Spleen (tissue), 13 donors: Measurements from ENCODE around the gene APOB. TPM values are rescaled to one million over a fixed set of nuclear protein-coding genes. Genes with fewer than 3 reads are reported as not detected.
A peak's percentile ranks its signal among the peaks of the same experiment; 100 is the strongest.

Source experiments
- DNase-seq: peaks from one replicate; pipeline ENCODE4 v3.0.0-alpha.2; 2020
- H3K27ac ChIP-seq, 8 donors: fragments of 200-600 bp; sonication (generic) in 7 of 8; 1 replicate in 4 of 8; 2 replicates in 4 of 8; pipeline versions ENCODE4 v1.5.0 to v1.8.0; 2016 to 2021; ENCODE audit warnings: inconsistent platforms in 4 of 8, mild to moderate bottlenecking in 4 of 8, moderate library complexity in 1 of 8
- H3K27me3 ChIP-seq, 7 donors: fragments of 200-600 bp; sonication (generic) in 6 of 7; replicated peaks in 1 of 7; 1 replicate in 4 of 7; 2 replicates in 3 of 7; pipeline versions ENCODE4 v1.5.0 to v1.8.0; 2016 to 2021; ENCODE audit warnings: inconsistent platforms in 3 of 7, mild to moderate bottlenecking in 1 of 7
- H3K36me3 ChIP-seq, 6 donors: fragments of 200-600 bp; sonication (generic) in 5 of 6; 1 replicate in 4 of 6; 2 replicates in 2 of 6; pipeline versions ENCODE4 v1.5.0 to v1.8.0; 2016 to 2021; ENCODE audit warnings: inconsistent platforms in 2 of 6
- H3K4me1 ChIP-seq, 6 donors: fragments of 200-600 bp; sonication (generic) in 5 of 6; 1 replicate in 3 of 6; 2 replicates in 3 of 6; pipeline versions ENCODE4 v1.5.0 to v1.8.0; 2016 to 2021; ENCODE audit warnings: inconsistent platforms in 3 of 6
- H3K4me3 ChIP-seq, 8 donors: fragments of 200-600 bp; sonication (generic) in 7 of 8; 1 replicate in 4 of 8; 2 replicates in 4 of 8; pipeline versions ENCODE4 v1.5.0 to v1.8.0; 2016 to 2021; ENCODE audit warnings: inconsistent platforms in 4 of 8, mild to moderate bottlenecking in 4 of 8, moderate library complexity in 2 of 8
- H3K9me3 ChIP-seq, 8 donors: fragments of 200-600 bp; sonication (generic) in 7 of 8; 1 replicate in 4 of 8; 2 replicates in 4 of 8; pipeline versions ENCODE4 v1.5.0 to v1.8.0; 2016 to 2021; ENCODE audit warnings: inconsistent platforms in 4 of 8
- CTCF ChIP-seq, 11 experiments: fragments of 200-600 bp in 7 of 11; fragments of 450-650 bp in 4 of 11; sonication (generic) in 4 of 11; IDR thresholded peaks in 8 of 11; conservative IDR thresholded peaks in 3 of 11; 1 replicate in 7 of 11; 2 replicates in 4 of 11; pipeline versions ENCODE4 v1.4.0 to v1.8.0; 2016 to 2021; ENCODE audit warnings: antibody characterized with exemption in 11 of 11, inconsistent platforms in 4 of 11, mild to moderate bottlenecking in 1 of 11
- POLR2A ChIP-seq, 3 donors: fragments of 450-650 bp; IDR thresholded peaks; one replicate each; pipeline ENCODE4 v1.5.1; 2017; ENCODE audit warnings: antibody characterized with exemption in 3 of 3, mild to moderate bottlenecking in 1 of 3
- POLR2AphosphoS5 ChIP-seq, 3 donors: sonication (generic); formaldehyde crosslinking; IDR thresholded peaks; one replicate each; pipeline ENCODE4 v1.5.1; 2017; ENCODE audit warnings: antibody characterized with exemption in 3 of 3
- WGBS, 5 donors: extraction: QIAGEN DNeasy Blood & Tissue Kit in 3 of 5; methylation state at CpG; one replicate each; pipeline versions ENCODE4 v1.1.5 to v1.1.7; 2013 to 2018; 5-methylcytosine and 5-hydroxymethylcytosine counted together
- intact Hi-C: fragments of 100-400 bp; cut with DNase I; formaldehyde crosslinking; loops from one replicate; pipeline ENCODE4 v1.15.0; 2023; ENCODE audit warnings: low total_unique reads
- long read RNA-seq, 2 donors: transcript quantifications; one replicate each; lab custom pipeline, GENCODE V29; 2026
- polyA plus RNA-seq, 3 donors: library from polyadenylated mRNA; stranded (reverse); fragments of 200-250 nt; gene quantifications; one replicate each; pipeline ENCODE4 v1.2.1, GENCODE V29; 2013
- total RNA-seq, 7 donors: library from RNA; depleted of rRNA in 3 of 7; stranded (reverse); fragments of >200 nt in 3 of 7; fragmentation: NEBNext Ultra II Directional in 4 of 7; extraction: Animal tissue kit (Norgen Biotek cat#: 25700) in 4 of 7; gene quantifications; one replicate each; pipeline versions ENCODE4 v1.1.0 to v1.2.1, GENCODE V29; 2016 to 2021
- donor health status: healthy with polysubstance abuse.
- donor health status: DM: no; HTN: no; CAD: no; lungs with moderate emphysema.
- donor health status: DM: no; HTN: no; CAD: no.
- donor health status: Bipolar disorder and iron deficiency.
- donor health status: healthy.
- donor health status: DM: no; HTN: no; CAD: no.
- donor health status: DM: yes; HTN: yes; CAD: no.

The APOB gene
- total RNA-seq = 1 to 10 TPM in 4 of 7 donors, under 1 TPM in 3; 0.07 to 2.5 (median 1.2) TPM
- under 1 TPM; 0.02 to 0.03 (median 0.02) TPM for polyA plus RNA-seq
- long read RNA-seq, donor 1 = 0 reads
- long read RNA-seq, donor 2 = 0 reads

- peaks cover 6 to 26% (median 8%) of the 10 kb centered on the region in 6 donors for H3K4me1 ChIP-seq
- TF ChIP-seq POLR2AphosphoS5 (IDR thresholded peaks at IDR 0.05) (no peak), CTCF (IDR thresholded peaks at IDR 0.05 in 8 of 11, conservative IDR thresholded peaks at IDR 0.05 in 3 of 11) (no peak), POLR2A (IDR thresholded peaks at IDR 0.05) (no peak)
- no peaks in the 10 kb centered on the region for H3K9me3 ChIP-seq
- intact Hi-C loops = loop anchor here (5.0 to 10.0 kb wide), 2 partner anchors 73 to 271 kb away; no protein-coding TSS in a partner anchor
- H3K27ac ChIP-seq = peak within 1 kb of the TSS in 3 of 8 donors; percentile 33 to 58 (median 42)
- 35 to 82% (median 52%) methylated on average over 9 to 51 of the region's 51 CpGs for WGBS, 5 donors
- DNase-seq = peak; percentile 77
- no peaks in the 10 kb centered on the region for H3K36me3 ChIP-seq
- H3K27me3 ChIP-seq = peaks cover 0 to 27% (median 3%) of the 10 kb centered on the region in 7 donors
- peak within 1 kb of the TSS in 1 of 8 donors; percentile 8 for H3K4me3 ChIP-seq
Measured at GRCh38 chr2:21043744-21044532, at the start of gene APOB. Gene APOB, minus strand, starts transcription at chr2:21044073. Its CDS starts 128 bp downstream, at chr2:21043945.

GRCh38 chr2:21092308-21092869 lies 48.5 kb upstream of the APOB start:
- no peak overlapping the region for H3K4me3 ChIP-seq
- H3K27ac ChIP-seq = no peak overlapping the region
- TF ChIP-seq POLR2A (IDR thresholded peaks at IDR 0.05) (no peak), POLR2AphosphoS5 (IDR thresholded peaks at IDR 0.05) (no peak), CTCF (IDR thresholded peaks at IDR 0.05 in 8 of 11, conservative IDR thresholded peaks at IDR 0.05 in 3 of 11) (no peak)
- 77 to 90% (median 82%) methylated on average over 3 of the region's 3 CpGs for WGBS, 5 donors
- intact Hi-C loops = no loop called here
- no peaks in the 10 kb centered on the region for H3K4me1 ChIP-seq
- no peak for DNase-seq
- no peaks in the 10 kb centered on the region for H3K36me3 ChIP-seq
- H3K9me3 ChIP-seq = no peaks in the 10 kb centered on the region
- peaks cover 0 to 2% (median 0%) of the 10 kb centered on the region in 7 donors for H3K27me3 ChIP-seq

- no peaks in the 10 kb centered on the region for H3K4me1 ChIP-seq
- TF ChIP-seq POLR2AphosphoS5 (IDR thresholded peaks at IDR 0.05) (no peak), CTCF (IDR thresholded peaks at IDR 0.05 in 8 of 11, conservative IDR thresholded peaks at IDR 0.05 in 3 of 11) (no peak), POLR2A (IDR thresholded peaks at IDR 0.05) (no peak)
- H3K27me3 ChIP-seq = peaks cover 0 to 2% (median 0%) of the 10 kb centered on the region in 7 donors
- H3K27ac ChIP-seq = no peak overlapping the region
- no peaks in the 10 kb centered on the region for H3K36me3 ChIP-seq
- intact Hi-C loops = no loop called here
- no peak overlapping the region for H3K4me3 ChIP-seq
- H3K9me3 ChIP-seq = peaks cover 0 to 5% (median 3%) of the 10 kb centered on the region in 8 donors
- 82 to 90% (median 86%) methylated on average over 4 of the region's 4 CpGs for WGBS, 5 donors
- no peak for DNase-seq
Measured at GRCh38 chr2:21084401-21084800, 40.5 kb upstream of the APOB start.

GRCh38 chr2:21083482-21083881 lies 39.6 kb upstream of the APOB start:
- Histone ChIP-seq H3K4me1 (no peaks in the 10 kb centered on the region), H3K27me3 (peaks cover 0 to 2% (median 0%) of the 10 kb centered on the region in 7 donors), H3K4me3 (no peak overlapping the region), H3K9me3 (peaks cover 0 to 14% (median 8%) of the 10 kb centered on the region in 8 donors), H3K36me3 (no peaks in the 10 kb centered on the region), H3K27ac (no peak overlapping the region)
- DNase-seq = no peak
- TF ChIP-seq POLR2A (IDR thresholded peaks at IDR 0.05) (no peak), POLR2AphosphoS5 (IDR thresholded peaks at IDR 0.05) (no peak), CTCF (IDR thresholded peaks at IDR 0.05 in 8 of 11, conservative IDR thresholded peaks at IDR 0.05 in 3 of 11) (no peak)
- intact Hi-C loops = no loop called here
- 73 to 96% (median 92%) methylated on average over 1 of the region's 1 CpG for WGBS, 5 donors
